Effector memory CD4-positive, alpha-beta T cell (primary cell): Measurements from ENCODE around the gene RABL3.

Experiments
- DNase-seq, 3 donors: peaks; one replicate each; pipeline ENCODE4 v3.0.0-alpha.2; 2020
- H3K27ac ChIP-seq: 2 replicates; pipeline ENCODE4 v1.7.0; 2013; ENCODE audit warnings: mild to moderate bottlenecking, low read length, moderate library complexity; ENCODE audit not compliant: insufficient read depth, poor library complexity, severe bottlenecking
- H3K27me3 ChIP-seq: replicated peaks from 2 replicates; pipeline ENCODE4 v1.7.0; 2013; ENCODE audit warnings: mild to moderate bottlenecking, low read length; ENCODE audit not compliant: insufficient read depth, control insufficient read depth, poor library complexity, severe bottlenecking
- H3K36me3 ChIP-seq: 2 replicates; pipeline ENCODE4 v1.7.0; 2013; ENCODE audit warnings: mild to moderate bottlenecking, low read length, moderate library complexity; ENCODE audit not compliant: control insufficient read depth, insufficient read depth
- H3K4me1 ChIP-seq: 2 replicates; pipeline ENCODE4 v1.7.0; 2013; ENCODE audit warnings: low read length, mild to moderate bottlenecking; ENCODE audit not compliant: control insufficient read depth, insufficient read depth, poor library complexity, severe bottlenecking
- H3K4me3 ChIP-seq: 2 replicates; pipeline ENCODE4 v1.7.0; 2013; ENCODE audit warnings: low read length, low read depth, mild to moderate bottlenecking; ENCODE audit not compliant: insufficient read depth, poor library complexity, severe bottlenecking
- H3K9me3 ChIP-seq: 2 replicates; pipeline ENCODE4 v1.7.0; 2013; ENCODE audit warnings: mild to moderate bottlenecking, low read length, moderate library complexity; ENCODE audit not compliant: control insufficient read depth

Gene RABL3

GRCh38 chr3:120637851-120638559 lies 104.3 kb downstream of the RABL3 start:
- Histone ChIP-seq H3K36me3 (no peaks in the 10 kb centered on the region), H3K27ac (no peak overlapping the region), H3K4me1 (no peaks in the 10 kb centered on the region), H3K27me3 (no peaks in the 10 kb centered on the region), H3K9me3 (no peaks in the 10 kb centered on the region), H3K4me3 (no peak overlapping the region)
- no peak for DNase-seq

- H3K27me3 ChIP-seq = no peaks in the 10 kb centered on the region
- H3K4me3 ChIP-seq = no peak overlapping the region
- no peak overlapping the region for H3K27ac ChIP-seq
- H3K9me3 ChIP-seq = no peaks in the 10 kb centered on the region
- H3K36me3 ChIP-seq = no peaks in the 10 kb centered on the region
- no peak for DNase-seq
- H3K4me1 ChIP-seq = no peaks in the 10 kb centered on the region
These were observed 105.4 kb downstream of the RABL3 start for GRCh38 chr3:120636795-120637401.
